HG02981 (cell line): Measurements from ENCODE around the gene SNX7.

ENCODE experiments used
- ATAC-seq: cut with Tn5 transposase; IDR thresholded peaks from one replicate; pipeline ENCODE4 v1.9.1; 2021; ENCODE audit warnings: mild to moderate bottlenecking, moderate library complexity; ENCODE audit not compliant: unreplicated experiment

Gene SNX7

DNA sequence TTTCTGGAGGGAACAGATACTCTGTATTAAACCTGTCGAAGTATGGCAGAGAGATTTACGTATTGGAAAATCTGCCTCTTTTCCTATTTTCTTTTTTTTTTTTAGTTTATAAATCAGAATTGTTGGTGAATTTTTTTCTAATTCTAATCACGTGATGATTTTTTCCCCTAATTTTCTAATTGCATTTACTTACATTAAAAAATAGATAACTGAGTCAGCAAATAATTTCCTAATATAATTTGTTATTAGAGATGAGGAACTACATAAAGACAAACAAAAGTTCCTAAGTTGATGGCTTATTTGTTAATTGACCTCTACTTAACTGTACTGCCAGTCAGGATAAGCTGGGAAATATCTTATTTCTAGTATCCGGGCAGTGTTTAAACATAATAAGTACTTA is 34.6 kb downstream of the SNX7 start:
- no peak for ATAC-seq

DNA sequence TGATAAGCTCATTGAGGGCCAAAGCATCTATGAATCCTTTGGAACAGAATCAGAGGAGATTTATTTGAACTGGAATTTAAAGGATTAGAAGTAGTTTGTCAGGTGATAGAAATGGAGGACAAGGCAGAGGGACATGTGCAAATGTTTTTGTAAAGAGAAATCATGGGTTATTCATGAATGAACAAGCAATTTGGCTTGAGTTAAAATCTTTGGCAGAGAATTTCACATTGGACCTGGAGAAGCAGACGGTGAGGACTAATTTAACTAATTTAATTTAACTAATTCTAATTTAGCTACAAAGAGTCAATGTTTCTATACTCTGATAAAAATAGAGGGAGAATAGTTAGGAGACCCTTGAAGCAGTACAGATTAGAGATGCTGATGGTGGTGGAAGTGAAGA is 36.3 kb downstream of the SNX7 start:
- no peak for ATAC-seq

DNA sequence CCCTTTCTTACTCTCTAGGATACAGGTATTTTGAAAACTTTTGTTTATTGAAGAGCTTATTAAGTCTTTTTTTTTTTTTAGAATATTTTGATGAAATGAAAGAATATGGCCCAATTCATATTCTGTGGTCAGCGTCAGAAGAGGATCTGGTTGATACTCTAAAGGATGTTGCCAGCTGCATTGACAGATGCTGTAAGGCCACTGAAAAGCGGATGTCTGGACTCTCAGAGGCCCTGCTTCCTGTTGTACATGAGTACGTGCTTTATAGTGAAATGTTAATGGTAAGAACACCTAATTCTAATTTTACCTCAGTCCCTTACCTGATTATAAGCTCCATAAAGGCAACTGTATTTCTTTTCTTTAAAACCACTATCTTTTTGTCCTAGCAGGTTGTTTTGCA is 37.1 kb downstream of the SNX7 start:
- no peak for ATAC-seq

DNA sequence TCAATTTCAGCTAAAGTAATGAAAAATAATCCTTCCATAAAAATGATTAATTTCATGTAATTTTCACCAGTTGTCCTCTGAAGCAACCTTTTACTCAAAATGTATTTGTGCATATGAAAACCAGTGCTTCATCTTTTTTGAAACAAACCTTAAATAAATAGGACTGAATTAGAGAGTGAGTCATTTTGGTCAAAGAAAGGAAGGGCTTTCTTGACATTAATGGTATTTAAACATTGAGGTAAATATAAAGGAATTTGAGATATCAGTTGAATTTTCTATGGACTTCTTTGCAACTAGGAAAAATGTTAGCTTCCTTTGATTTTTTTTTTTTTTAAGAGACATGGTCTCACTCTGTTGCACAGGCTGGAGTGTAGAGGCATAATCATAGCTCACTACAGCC is 38.7 kb downstream of the SNX7 start:
- no peak for ATAC-seq

DNA sequence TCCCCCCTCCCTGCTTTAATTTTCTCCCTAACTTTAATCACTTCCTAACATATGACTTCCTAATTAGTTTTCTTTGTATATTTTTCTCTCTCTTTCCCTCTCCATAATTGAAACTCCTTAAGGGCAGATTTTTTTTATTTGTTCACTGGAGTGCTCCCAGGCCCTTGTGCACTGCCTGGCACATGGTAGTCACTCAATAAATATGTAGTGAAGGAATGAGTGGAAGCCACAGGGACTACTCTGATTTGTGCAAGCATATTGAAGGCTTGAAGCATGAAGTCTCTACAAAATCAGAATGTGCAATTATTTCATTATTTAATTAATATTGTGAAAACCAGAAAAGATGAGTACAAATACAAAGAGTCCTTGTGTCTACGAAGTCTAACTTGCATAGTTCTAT is 41.5 kb downstream of the SNX7 start:
- no peak for ATAC-seq

DNA sequence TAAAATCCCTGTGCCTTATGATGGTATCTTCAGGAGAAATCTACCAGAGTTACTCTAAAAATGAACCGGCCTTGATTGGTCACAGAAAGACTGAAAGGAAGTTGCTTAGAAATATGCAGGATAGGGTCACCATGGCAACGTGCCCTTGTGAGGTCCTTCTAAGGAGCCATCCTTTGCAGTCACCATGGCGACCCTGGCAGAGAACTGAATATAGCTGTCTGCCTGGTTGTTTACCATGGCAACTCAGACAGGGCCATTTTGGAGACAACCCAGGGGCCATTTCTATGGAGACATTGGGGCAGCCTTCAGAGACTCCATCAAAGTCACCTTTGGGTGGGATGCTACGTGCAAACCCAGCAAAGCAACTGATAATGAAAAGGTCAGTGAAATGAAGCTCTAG is 43.0 kb downstream of the SNX7 start:
- no peak for ATAC-seq

DNA sequence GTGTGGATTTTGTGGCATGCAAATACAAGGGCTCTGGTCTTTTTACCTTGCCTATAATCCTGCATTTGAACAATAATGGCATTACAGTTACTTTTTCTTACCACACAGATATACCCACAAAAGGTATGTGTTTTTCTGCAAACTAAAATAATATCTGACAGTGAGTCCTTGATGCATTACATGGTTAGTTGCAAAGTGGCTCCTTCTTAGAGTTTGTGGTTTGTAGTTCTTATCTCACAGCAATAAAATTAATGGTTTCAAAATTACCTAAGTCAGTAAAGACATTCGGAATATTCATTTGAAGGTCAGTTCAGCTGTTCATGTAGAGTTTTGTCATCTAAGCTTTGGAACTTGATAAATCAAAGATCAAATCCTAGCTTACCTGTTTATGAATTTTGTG is 43.5 kb downstream of the SNX7 start:
- no peak for ATAC-seq

DNA sequence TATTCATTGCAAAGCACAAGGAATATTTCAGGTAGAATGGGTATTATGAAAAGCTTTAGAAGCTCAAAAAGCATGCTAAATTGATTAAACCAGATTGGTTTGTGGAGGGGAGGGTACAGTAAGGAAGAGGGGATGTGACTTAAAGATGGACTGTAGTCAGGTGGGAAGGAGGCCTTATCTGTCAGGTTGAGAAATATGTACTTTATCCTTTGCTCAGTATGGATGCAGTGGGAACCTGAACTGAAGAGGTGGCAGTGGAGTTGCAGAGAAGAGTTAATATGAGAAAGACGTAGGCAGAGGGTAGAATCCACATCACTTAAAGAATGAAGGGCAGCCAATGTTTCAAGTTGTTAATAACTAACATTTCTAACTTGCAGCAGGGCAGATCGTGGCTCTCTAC is 44.1 kb downstream of the SNX7 start:
- no peak for ATAC-seq

DNA sequence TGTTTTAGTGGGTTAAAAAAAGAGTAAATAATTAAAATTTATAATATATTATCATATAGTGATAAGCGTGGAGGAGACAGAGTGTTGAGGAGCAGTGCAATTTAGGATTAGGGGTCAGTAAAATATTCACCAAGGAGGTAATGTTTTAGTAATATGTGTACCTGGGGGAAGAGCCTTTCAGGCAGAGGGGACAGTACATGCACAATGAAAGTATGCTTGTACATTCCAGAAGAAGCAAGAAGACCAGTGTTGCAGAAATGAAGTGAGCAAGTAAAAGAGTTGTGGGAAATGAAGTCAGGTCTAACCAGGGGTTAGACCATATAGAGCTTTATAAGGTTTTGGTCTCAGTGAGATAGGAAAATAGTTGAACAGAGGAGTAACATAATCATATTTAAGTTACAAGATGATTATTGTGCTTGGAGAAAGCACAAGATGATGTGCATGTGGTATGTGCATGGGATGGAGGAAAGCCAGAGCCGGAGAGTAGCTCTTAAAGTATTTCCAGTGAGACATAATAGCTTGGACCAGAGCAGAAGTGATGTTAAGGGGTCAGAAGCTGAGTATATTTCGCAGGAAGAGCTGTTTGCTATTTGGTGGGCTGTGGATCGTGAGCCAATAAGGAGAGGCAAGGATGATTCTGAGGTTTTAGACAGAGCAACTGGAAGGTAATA is 44.8 kb downstream of the SNX7 start:
- no peak for ATAC-seq

DNA sequence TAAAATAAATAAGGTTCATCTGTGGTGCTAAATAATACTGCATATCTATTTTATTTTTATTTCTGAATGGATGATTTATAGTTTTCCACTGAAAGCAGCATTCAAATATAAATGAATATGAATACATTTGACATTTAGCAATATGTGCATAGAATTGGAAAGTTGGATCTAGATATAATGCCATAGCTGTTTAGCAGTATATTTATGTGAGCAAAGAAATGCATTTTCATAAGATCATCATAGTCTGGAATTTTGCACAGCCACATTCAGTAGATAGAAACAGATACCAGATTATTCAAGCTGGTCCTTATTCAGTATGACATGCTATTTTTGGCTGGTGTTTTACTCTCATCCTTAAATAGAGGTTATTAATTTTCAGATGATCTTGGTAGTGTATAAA is 46.0 kb downstream of the SNX7 start:
- no peak for ATAC-seq

DNA sequence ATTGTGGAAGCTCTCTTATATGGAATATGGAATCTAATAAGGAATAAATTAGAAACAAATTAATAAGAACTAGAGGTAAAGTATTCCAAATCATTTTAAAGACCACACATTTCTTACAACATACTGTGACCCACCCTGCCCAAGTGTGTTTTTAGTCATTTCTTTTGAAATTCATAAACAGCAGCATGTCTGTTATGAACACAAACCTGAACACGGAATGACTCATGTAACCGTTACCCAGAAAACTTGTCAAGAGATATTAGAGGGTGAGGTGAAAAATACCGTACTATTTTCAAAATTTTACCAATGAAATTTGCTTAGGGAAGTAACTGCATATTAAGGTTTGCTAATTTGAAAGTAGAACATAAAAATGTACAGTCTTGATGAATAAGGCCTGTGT is 48.4 kb downstream of the SNX7 start:
- no peak for ATAC-seq

DNA sequence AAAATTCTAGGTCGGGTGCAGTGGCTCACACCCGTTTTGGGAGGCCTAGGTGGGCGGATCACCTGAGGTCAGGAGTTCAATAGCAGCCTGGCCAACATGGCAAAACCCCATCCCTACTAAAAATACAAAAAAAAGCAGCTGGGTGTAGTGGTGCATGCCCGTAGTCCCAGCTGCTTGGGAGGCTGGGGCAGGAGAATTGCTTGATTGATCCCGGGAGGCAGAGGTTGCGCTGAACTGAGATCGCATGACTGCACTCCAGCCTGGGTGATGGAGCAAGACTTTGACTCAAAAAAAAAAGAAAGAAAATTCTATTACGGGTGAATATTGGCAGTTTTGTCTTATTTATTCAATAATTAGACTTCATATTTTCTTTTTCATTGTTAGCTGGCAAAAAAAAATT is 62.1 kb downstream of the SNX7 start:
- ATAC-seq, result no peak

DNA sequence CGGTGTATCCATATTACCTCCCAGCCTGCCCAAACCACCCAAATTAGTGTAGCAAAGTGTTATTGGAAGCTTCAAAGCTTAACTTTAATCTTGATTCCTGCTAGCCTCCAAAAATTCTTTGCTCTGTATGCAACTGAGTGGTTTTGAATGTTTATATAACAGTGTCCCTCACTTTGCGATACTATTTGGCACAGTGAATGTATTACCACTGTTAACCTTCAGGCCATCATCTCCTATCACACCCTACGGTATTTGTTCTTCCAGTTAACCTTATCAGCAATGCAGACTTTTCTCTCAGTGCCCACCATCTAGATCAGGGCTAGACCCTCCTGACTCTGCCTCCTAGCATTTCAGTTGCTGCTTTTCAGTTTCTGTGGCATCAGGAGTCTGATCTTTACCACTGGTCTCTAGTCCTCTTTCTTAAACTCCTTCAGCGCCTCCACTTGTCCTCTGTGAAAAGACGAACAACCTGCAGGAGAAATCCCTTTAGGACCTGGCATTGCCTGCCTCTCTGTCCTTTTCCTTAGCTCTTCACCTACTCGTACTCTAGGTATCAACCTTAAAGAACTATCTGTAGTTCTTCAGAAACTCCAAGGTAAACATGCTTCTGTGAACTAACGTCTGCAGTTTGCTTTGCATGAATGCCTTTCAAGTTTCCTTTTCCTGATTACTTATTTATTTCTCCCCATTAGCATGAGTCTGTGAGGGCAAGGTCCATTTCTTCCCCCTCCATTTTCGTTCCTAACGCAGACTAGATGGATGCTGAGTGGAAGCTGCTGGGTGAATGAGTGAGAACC is 71.7 kb downstream of the SNX7 start:
- no peak for ATAC-seq

DNA sequence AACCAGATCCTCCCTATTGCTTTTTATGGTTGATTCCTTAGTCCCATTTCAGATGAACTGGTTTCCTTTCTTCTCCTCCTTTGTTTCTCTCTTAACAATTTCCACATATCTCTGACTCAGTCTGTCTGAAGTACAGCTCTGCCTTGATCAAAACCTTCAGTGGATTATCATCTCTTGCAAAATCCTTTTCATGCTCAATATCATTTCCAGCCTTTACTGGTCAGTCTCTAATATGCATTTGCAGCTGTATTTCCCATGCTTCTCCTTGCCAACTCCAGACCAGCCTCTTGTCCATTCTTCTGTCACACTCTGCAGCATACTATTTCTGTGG is 72.2 kb downstream of the SNX7 start:
- ATAC-seq, result no peak

DNA sequence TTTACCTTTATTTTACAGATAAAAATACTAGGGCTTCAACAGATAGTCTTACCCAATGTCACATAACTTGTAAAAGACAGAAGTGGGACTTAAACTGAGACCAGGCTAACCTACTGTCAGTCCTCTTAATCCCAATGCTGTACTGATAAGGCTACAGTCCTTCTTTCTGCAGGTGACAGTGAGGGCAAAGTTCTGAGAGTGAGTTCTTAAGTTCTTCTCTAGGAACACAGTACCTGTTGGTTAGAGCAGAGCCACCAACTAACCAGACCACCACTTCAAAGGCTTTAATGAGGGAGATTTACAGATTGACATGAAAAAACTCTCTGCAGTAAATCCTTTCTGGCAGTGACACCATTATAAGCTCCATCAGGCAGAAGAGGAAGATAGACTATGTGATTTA is 74.2 kb downstream of the SNX7 start:
- ATAC-seq, result no peak

DNA sequence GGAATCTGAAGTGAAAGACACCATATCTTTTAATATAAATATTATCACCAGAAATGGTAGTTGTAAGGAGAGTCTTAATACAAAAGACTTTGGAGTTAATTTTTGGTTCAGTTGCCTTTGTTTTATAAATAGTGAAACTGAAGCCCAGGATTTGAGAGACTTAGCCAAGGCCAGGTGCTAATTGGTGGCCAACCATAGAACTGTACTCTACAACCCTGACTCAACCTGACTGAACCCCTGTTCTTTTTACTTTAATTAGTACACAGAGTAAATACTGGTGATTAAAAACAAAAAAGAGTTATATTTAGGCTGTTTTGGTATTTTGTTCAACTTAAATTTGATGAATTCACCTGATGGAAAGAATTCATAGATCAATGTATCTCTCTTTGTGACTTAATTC is 76.3 kb downstream of the SNX7 start:
- no peak for ATAC-seq

DNA sequence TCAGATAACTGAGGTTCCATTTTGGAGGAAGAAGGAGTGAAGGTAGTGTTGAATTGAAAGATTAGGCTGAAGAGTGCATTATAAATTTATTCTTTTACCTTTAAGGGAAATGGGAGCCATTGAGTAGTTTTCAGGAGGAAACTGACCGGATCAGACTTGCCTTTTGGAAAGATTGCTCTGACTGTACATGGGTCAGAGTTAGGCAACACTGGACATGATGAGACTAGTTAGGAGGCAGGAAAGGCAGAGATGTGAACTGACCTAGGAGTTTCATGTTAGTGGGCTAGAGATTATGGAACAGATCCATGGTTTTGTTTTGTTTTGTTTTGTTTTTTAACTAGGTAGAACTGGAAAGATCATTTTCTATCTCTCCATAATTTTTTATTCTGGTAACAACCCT is 78.2 kb downstream of the SNX7 start:
- ATAC-seq, result no peak

DNA sequence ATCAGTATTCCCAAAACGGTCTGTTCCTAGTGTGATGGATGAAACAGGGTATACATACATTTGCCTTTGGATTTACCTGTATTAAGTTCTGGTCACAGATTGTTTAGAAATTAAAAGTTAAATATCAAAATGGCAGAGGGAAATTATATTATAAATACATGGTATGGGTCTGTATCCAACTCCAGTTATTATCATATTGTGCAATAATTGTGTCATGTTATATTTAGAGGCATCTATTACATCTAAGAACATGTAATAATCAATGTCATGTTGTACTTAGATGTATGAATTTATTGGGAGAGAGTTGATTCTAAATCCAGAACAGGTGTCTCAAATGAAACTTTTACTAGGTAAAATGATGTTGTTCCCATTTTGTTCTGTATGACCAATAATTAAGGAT is 79.6 kb downstream of the SNX7 start:
- ATAC-seq, result no peak

DNA sequence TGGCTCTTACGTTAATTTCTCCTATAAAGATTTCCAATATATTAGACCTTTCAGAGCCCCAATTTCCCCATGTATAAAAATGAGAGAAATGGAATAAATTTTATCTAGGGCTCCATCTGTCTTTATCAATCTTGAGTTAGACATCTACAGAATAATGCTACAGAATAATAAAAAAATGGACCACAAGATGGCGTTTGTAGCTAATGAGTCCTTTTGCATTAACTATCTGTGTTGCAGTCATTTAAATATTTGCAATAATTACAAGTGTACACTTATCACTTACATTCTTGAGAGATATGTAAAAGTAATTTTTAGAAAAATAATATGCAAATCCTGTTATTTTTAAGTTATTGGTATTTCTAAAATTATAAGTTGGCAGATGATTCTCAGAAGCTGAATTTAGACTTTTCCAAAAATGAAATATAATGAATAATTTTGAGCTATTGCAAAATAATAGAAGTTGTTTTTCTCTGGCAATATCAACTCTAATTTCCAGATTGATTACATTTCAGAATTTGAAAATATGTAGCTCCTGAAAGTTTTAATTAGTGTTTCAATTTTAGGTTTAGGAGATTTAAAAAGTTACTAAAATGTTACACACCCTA is 87.7 kb downstream of the SNX7 start:
- ATAC-seq, result no peak

DNA sequence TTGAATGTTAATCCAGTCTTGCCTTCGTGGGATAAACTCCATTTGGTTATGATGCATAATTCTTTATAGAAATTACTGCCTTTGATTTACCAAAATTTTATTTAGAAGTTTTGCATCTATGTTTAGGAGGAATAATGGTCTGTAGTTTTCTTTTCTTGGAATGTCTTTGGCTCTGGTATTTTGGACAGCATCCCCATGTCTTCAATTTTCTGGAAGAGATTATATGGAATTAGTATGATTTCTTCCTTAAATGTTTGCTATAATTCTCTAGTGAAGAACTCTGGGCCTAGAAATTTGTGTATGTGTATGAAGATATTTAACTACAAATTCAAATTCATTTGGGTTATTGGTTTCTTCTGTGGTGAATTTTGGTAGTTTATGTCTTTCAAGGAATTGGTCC is 92.7 kb downstream of the SNX7 start:
- ATAC-seq, result no peak

DNA sequence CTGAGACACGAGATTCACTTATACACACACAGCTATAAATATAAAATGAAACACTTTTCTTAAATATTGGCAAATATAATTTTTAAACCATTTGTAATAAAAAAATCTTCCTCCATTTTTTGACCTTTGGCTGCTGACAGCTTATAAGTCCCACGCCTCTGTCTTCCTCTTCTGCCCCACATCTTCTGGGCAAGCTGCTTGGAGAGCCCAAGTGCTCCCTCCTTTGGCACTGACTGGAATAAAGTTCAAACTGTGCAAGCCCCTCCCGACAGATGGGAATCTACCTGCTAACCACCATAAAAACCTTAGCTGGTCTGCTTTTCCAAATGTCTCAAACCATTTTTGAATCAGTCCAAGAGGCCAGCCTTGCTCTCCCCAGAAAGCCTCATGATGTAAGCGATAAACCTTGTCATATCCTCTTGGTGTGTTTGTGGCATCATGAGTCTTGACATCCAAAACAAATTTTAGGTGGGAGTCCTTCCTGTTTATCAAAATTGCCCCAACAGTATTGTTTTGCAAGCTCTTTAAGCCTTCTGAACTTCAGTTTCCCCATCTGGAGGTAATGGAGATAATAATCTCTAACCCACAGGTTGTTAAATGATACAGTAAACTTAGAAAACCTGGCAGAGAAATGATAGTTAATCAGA is 99.8 kb downstream of the SNX7 start:
- no peak for ATAC-seq
